Calu3 (cell line): ENCODE measurements around the gene RHOC. TPM values are rescaled to one million over a fixed set of nuclear protein-coding genes. Genes with fewer than 3 reads are reported as not detected.

Experiments
- BruUV-seq: library from RNA; stranded (reverse); fragments of 400-500 nt; replicated peaks from 2 replicates; lab custom pipeline; 2021; lab: Mats Ljungman, UMichigan
- CTCF ChIA-PET: fragments of 300-600 bp; sonication (Branson Sonifier 250); formaldehyde crosslinking; loops from one replicate; lab custom pipeline; 2022; ENCODE audit warnings: antibody characterized with exemption; lab: Charles Lee
- DNase-seq: peaks from one replicate; pipeline ENCODE4 v3.0.0; 2022
- H3K27ac Mint-ChIP-seq: one replicate; pipeline ENCODE4 v1.8.0; 2022; ENCODE audit warnings: mixed read lengths; ENCODE audit not compliant: unreplicated experiment
- H3K27me3 Mint-ChIP-seq: one replicate; pipeline ENCODE4 v1.8.0; 2022; ENCODE audit warnings: mixed read lengths; ENCODE audit not compliant: unreplicated experiment
- H3K36me3 Mint-ChIP-seq: one replicate; pipeline ENCODE4 v1.8.0; 2022; ENCODE audit warnings: mild to moderate bottlenecking, moderate library complexity, mixed read lengths; ENCODE audit not compliant: insufficient read depth, unreplicated experiment
- H3K4me1 Mint-ChIP-seq: one replicate; pipeline ENCODE4 v1.8.0; 2022; ENCODE audit warnings: mild to moderate bottlenecking, low read depth, mixed read lengths; ENCODE audit not compliant: unreplicated experiment
- H3K4me3 Mint-ChIP-seq: one replicate; pipeline ENCODE4 v1.8.0; 2022; ENCODE audit warnings: mild to moderate bottlenecking, low read depth, moderate library complexity, mixed read lengths; ENCODE audit not compliant: unreplicated experiment
- H3K9me3 Mint-ChIP-seq: one replicate; pipeline ENCODE4 v1.8.0; 2022; ENCODE audit warnings: low read depth, mixed read lengths; ENCODE audit not compliant: unreplicated experiment
- CTCF ChIP-seq: fragments of 200-600 bp; IDR thresholded peaks from one replicate; pipeline ENCODE4 v1.8.0; 2022; ENCODE audit warnings: antibody characterized with exemption; ENCODE audit not compliant: unreplicated experiment
- intact Hi-C: fragments of 100-400 bp; cut with micrococcal nuclease; formaldehyde crosslinking; loops from one replicate; pipeline ENCODE4 v1.10.0; 2022; ENCODE audit not compliant: unreplicated experiment
- total RNA-seq: library from RNA; stranded (reverse); gene quantifications from 2 replicates; pipeline ENCODE4 v1.2.3, GENCODE V29; 2022

The RHOC gene
- total RNA-seq, 1 experiment from 2014 or later, result 176 TPM

GRCh38 chr1:112673592-112674439, 33.1 kb downstream of the RHOC start:
- peak; percentile 21 for TF ChIP-seq CTCF
- no TSS peak for BruUV-seq
- H3K4me1 Mint-ChIP-seq, result peaks cover 23% of the 10 kb centered on the region
- no peaks in the 10 kb centered on the region for H3K27me3 Mint-ChIP-seq
- H3K9me3 Mint-ChIP-seq, result no peaks in the 10 kb centered on the region
- CTCF ChIA-PET, result interaction anchor here (0.5 to 2.6 kb wide), 8 partner anchors 21 to 277 kb away, joined by 3 to 10 read pairs (median 4); no protein-coding TSS in a partner anchor
- H3K4me3 Mint-ChIP-seq, result peak overlapping the region; percentile 90
- peaks cover 50% of the 10 kb centered on the region for H3K36me3 Mint-ChIP-seq
- peak; percentile 6 for DNase-seq
- intact Hi-C loops, result no loop called here
- H3K27ac Mint-ChIP-seq, result peak overlapping the region; percentile 94

- no peak for DNase-seq
- no peak for TF ChIP-seq CTCF
- intact Hi-C loops, result no loop called here
- Mint-ChIP-seq H3K27ac (no peak overlapping the region), H3K9me3 (no peaks in the 10 kb centered on the region), H3K4me1 (peaks cover 14% of the 10 kb centered on the region), H3K27me3 (no peaks in the 10 kb centered on the region), H3K4me3 (no peak overlapping the region), H3K36me3 (peaks cover 52% of the 10 kb centered on the region)
- no TSS peak for BruUV-seq
- CTCF ChIA-PET, result interaction anchor here (1.1 to 2.6 kb wide), 3 partner anchors 26 to 276 kb away, joined by 3 to 10 read pairs (median 10); no protein-coding TSS in a partner anchor
Measured at GRCh38 chr1:112672842-112673241, 34.1 kb downstream of the RHOC start.

- CTCF ChIA-PET, result no interaction called here
- Mint-ChIP-seq H3K27me3 (no peaks in the 10 kb centered on the region), H3K9me3 (no peaks in the 10 kb centered on the region), H3K36me3 (peaks cover 52% of the 10 kb centered on the region), H3K4me3 (no peak overlapping the region), H3K27ac (no peak overlapping the region), H3K4me1 (peaks cover 14% of the 10 kb centered on the region)
- intact Hi-C loops, result no loop called here
- no peak for TF ChIP-seq CTCF
- no peak for DNase-seq
- no TSS peak for BruUV-seq
Measured at GRCh38 chr1:112672009-112672408, 34.9 kb downstream of the RHOC start.

DNA sequence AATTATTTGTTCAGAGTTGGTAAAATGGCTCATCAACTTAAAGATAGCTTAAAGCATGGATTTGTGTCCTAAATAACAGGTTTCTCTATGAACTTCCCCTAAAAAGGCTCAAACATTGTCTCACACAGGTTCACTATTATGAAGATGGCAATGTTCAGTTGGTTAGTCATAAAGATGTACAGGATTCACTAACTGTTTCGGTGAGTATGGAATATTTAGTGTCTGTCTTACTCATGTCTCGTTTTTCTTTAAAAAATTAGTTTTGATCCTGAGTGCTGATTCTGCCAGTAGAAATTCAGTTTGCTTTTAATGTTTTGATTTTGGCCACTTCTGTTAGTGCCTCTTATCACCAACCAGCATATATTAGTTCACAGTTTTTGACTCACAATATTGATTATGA, 40.0 kb downstream of the RHOC start:
- no TSS peak for BruUV-seq
- TF ChIP-seq CTCF, result no peak
- no peaks in the 10 kb centered on the region for H3K27me3 Mint-ChIP-seq
- intact Hi-C loops, result loop anchor here (10.0 kb wide), 1 partner anchor 62 kb away; no protein-coding TSS in a partner anchor
- no peaks in the 10 kb centered on the region for H3K9me3 Mint-ChIP-seq
- H3K36me3 Mint-ChIP-seq, result peaks cover 39% of the 10 kb centered on the region
- no peak overlapping the region for H3K27ac Mint-ChIP-seq
- H3K4me1 Mint-ChIP-seq, result no peaks in the 10 kb centered on the region
- no peak overlapping the region for H3K4me3 Mint-ChIP-seq
- no peak for DNase-seq
- CTCF ChIA-PET, result no interaction called here
